GM12878 (cell line): ENCODE data around the gene B3GNT3. TPM values are rescaled to one million over a fixed set of nuclear protein-coding genes. Genes with fewer than 3 reads are reported as not detected.
A peak's percentile ranks its signal among the peaks of the same experiment; 100 is the strongest.

Experiments
- ATAC-seq: fragments of 200-7000 bp; cut with Tn5 transposase; 3 replicates; pipeline ENCODE4 v1.9.1; 2020; ENCODE audit warnings: mild to moderate bottlenecking, moderate library complexity
- BruUV-seq: library from RNA; stranded (reverse); fragments of 400-500 nt; replicated peaks from 2 replicates; lab custom pipeline; 2021; lab: Mats Ljungman, UMichigan
- CTCF ChIA-PET: fragments of 300-600 bp; sonication (Branson Sonifier 250); formaldehyde crosslinking; extraction: SDS; loops from one replicate; lab custom pipeline; 2021; ENCODE audit warnings: inconsistent platforms; lab: Yijun Ruan, JAX
- POLR2A ChIA-PET: fragments of 350-600 bp; formaldehyde crosslinking; extraction: SDS; loops from one replicate; lab custom pipeline; 2021; ENCODE audit warnings: inconsistent platforms; lab: Charles Lee
- RAD21 ChIA-PET: fragments of 300-600 bp; sonication (Branson Sonifier 250); formaldehyde crosslinking; loops from one replicate; lab custom pipeline; 2023; ENCODE audit warnings: antibody characterized with exemption; ENCODE audit not compliant: unreplicated experiment; lab: Charles Lee
- SMC1A ChIA-PET: fragments of 300-600 bp; sonication (Branson Sonifier 250); formaldehyde crosslinking; loops from one replicate; lab custom pipeline; 2023; ENCODE audit not compliant: unreplicated experiment, uncharacterized antibody; lab: Charles Lee
- DNase-seq: peaks from one replicate; pipeline ENCODE4 v3.0.0-alpha.2; 2011; ENCODE audit warnings: low read depth, low spot score
- FAIRE-seq: peaks from 3 replicates; lab custom pipeline; 2011; peaks lifted over from hg19 to GRCh38; lab: Jason Lieb, UNC
- H2AFZ ChIP-seq: 2 replicates; pipeline ENCODE4 v1.6.0; 2011; ENCODE audit warnings: low read depth, low read length, control low read depth; ENCODE audit not compliant: control insufficient read depth
- H3K27ac ChIP-seq: 2 replicates; pipeline ENCODE4 v1.5.1; 2011; ENCODE audit warnings: control low read depth; ENCODE audit not compliant: control insufficient read depth, insufficient read depth
- H3K27me3 ChIP-seq, 2 experiments: replicated peaks in 1 of 2; 2 replicates each; pipeline versions ENCODE4 v1.6.0 to v1.6.1; 2011; ENCODE audit warnings: low read length in 1 of 2; ENCODE audit not compliant: control insufficient read depth in 2 of 2, insufficient read depth in 2 of 2
- H3K36me3 ChIP-seq, 2 experiments: 2 replicates each; pipeline ENCODE4 v1.5.1; 2011; ENCODE audit warnings: low read length in 1 of 2; ENCODE audit not compliant: control insufficient read depth in 2 of 2, insufficient read depth in 2 of 2
- H3K4me1 ChIP-seq: 2 replicates; pipeline ENCODE4 v1.6.1; 2011; ENCODE audit warnings: mild to moderate bottlenecking, low read length, moderate library complexity, mixed read lengths; ENCODE audit not compliant: control insufficient read depth, insufficient read depth
- H3K4me2 ChIP-seq: 2 replicates; pipeline ENCODE4 v1.6.0; 2011; ENCODE audit warnings: control low read depth; ENCODE audit not compliant: control insufficient read depth, insufficient read depth
- H3K4me3 ChIP-seq: fragments of 200-600 bp; sonication (generic); 2 replicates; pipeline ENCODE4 v1.5.1; 2016
- H3K79me2 ChIP-seq: 2 replicates; pipeline ENCODE4 v1.6.0; 2011; ENCODE audit warnings: low read length; ENCODE audit not compliant: control insufficient read depth, insufficient read depth
- H3K9ac ChIP-seq: 2 replicates; pipeline ENCODE4 v1.8.0; 2011; ENCODE audit warnings: low read length, control low read depth, mixed read lengths; ENCODE audit not compliant: control insufficient read depth, insufficient read depth
- H3K9me3 ChIP-seq: replicated peaks from 3 replicates; pipeline ENCODE4 v1.5.1; 2011; ENCODE audit warnings: mild to moderate bottlenecking, low read length; ENCODE audit not compliant: control insufficient read depth, insufficient read depth
- H4K20me1 ChIP-seq: 2 replicates; pipeline ENCODE4 v1.6.0; 2011; ENCODE audit not compliant: control insufficient read depth, insufficient read depth
- BACH1 ChIP-seq: fragments of 450-650 bp; IDR thresholded peaks from 2 replicates; pipeline ENCODE4 v1.6.1; 2017; ENCODE audit warnings: mild to moderate bottlenecking, borderline replicate concordance
- ESRRA ChIP-seq: IDR thresholded peaks from 2 replicates; pipeline ENCODE4 v1.6.1; 2012; ENCODE audit warnings: mild to moderate bottlenecking, low read length, improper control_type of control experiment
- FOS ChIP-seq: IDR thresholded peaks from 3 replicates; pipeline ENCODE4 v1.6.1; 2011; ENCODE audit warnings: borderline replicate concordance; ENCODE audit not compliant: insufficient read length; ENCODE audit errors: extremely low read depth
- GATAD2B ChIP-seq: fragments of 450-650 bp; conservative IDR thresholded peaks from 2 replicates; pipeline ENCODE4 v1.6.1; 2017; ENCODE audit warnings: low read depth, mild to moderate bottlenecking, moderate library complexity
- HDGF ChIP-seq: fragments of 450-650 bp; IDR thresholded peaks from 2 replicates; pipeline ENCODE4 v1.6.1; 2016; ENCODE audit warnings: antibody characterized with exemption
- LARP7 ChIP-seq: fragments of 450-650 bp; IDR thresholded peaks from 2 replicates; pipeline ENCODE4 v1.6.1; 2017; ENCODE audit warnings: mild to moderate bottlenecking
- POU2F2 ChIP-seq: IDR thresholded peaks from 3 replicates; pipeline ENCODE4 v1.6.1; 2011; ENCODE audit warnings: low read depth, mild to moderate bottlenecking, low read length, borderline replicate concordance
- SMARCA5 ChIP-seq: fragments of 450-650 bp; IDR thresholded peaks from 2 replicates; pipeline ENCODE4 v1.6.1; 2017; ENCODE audit warnings: mild to moderate bottlenecking
- TARDBP ChIP-seq: IDR thresholded peaks from 2 replicates; pipeline ENCODE4 v1.6.1; 2016; ENCODE audit warnings: borderline replicate concordance
- USF2 ChIP-seq: IDR thresholded peaks from 2 replicates; pipeline ENCODE4 v1.6.1; 2011; ENCODE audit warnings: low read depth, low read length, improper control_type of control experiment, borderline replicate concordance
- YY1 ChIP-seq: IDR thresholded peaks from 2 replicates; pipeline ENCODE4 v1.6.1; 2011; ENCODE audit warnings: low read depth, mild to moderate bottlenecking, low read length
- ZNF24 ChIP-seq: fragments of 450-650 bp; IDR thresholded peaks from 2 replicates; pipeline ENCODE4 v1.6.1; 2017; ENCODE audit warnings: antibody characterized with exemption, mild to moderate bottlenecking
- WGBS: methylation state at CpG from one replicate; pipeline ENCODE4 v1.1.6; 2016; ENCODE audit warnings: low lambda C conversion rate; ENCODE audit not compliant: insufficient replicate concordance, insufficient coverage; ENCODE audit errors: missing lambda C conversion rate; 5-methylcytosine and 5-hydroxymethylcytosine counted together
- in situ Hi-C: fragments of 300-500 bp; cut with MboI; formaldehyde crosslinking; loops from 9 replicates; pipeline ENCODE4 v1.14.3; 2018; ENCODE audit warnings: mixed read lengths
- intact Hi-C: fragments of 100-400 bp; cut with micrococcal nuclease; formaldehyde crosslinking; loops from one replicate; pipeline ENCODE4 v1.14.2; 2022; ENCODE audit not compliant: unreplicated experiment
- polyA plus RNA-seq, 11 experiments: library from polyadenylated mRNA; depleted of rRNA in 4 of 11; unstranded in 6 of 11; stranded (reverse) in 5 of 11; fragments of >200 nt; fragmentation: Nextera tagmentation in 4 of 11; fragmentation: Illumina TruSeq in 1 of 11; extraction: Ambion mirVana in 4 of 11; extraction: Trizol in 1 of 11; gene quantifications; 1 replicate in 1 of 11; 2 replicates in 10 of 11; pipeline versions ENCODE4 v1.2.1 to v1.2.3, GENCODE V29; 2011 to 2016; ENCODE audit warnings: inconsistent platforms in 2 of 11, missing spikeins in 2 of 11, low read depth in 1 of 11
- total RNA-seq, 4 experiments: library from RNA; depleted of rRNA in 3 of 4; stranded (reverse); fragments of >200 nt in 3 of 4; fragmentation: Illumina TruSeq in 1 of 4; extraction: Trizol in 1 of 4; gene quantifications; 2 replicates each; pipeline versions ENCODE4 v1.2.1 to v1.2.3, GENCODE V29; 2013 to 2021
- TF ChIP-seq, protein P1 (sequence below): fragments of 450-650 bp; IDR thresholded peaks from 2 replicates; pipeline ENCODE4 v1.6.1; 2016; ENCODE audit warnings: mild to moderate bottlenecking
- TF ChIP-seq, protein P2 (sequence below): fragments of 450-650 bp; IDR thresholded peaks from 2 replicates; pipeline ENCODE4 v1.6.1; 2017; ENCODE audit warnings: mild to moderate bottlenecking, moderate library complexity

Gene B3GNT3
- total and polyA plus RNA-seq, 10 of the 15 experiments (the other 5 are each of a cell fraction or from before 2014, with no cell fraction given) = not detected

- ATAC-seq = peak; percentile 88
- ChIA-PET CTCF (interaction anchor here (0.6 to 3.2 kb wide), 15 partner anchors 18 to 303 kb away, joined by 3 to 36 read pairs (median 4); partner anchors contain the start of genes FCHO1, JAK3 and RPL18A), RAD21 (interaction anchor here (0.7 to 2.2 kb wide), 6 partner anchors 30 to 88 kb away, joined by 3 to 7 read pairs (median 4); partner anchors contain the start of gene MAP1S), SMC1A (interaction anchor here (0.6 to 1.9 kb wide), 5 partner anchors 30 to 103 kb away, joined by 3 to 10 read pairs (median 5); no protein-coding TSS in a partner anchor), POLR2A (no interaction called here)
- DNase-seq = no peak
- no peak overlapping the region for H3K9ac ChIP-seq
- H3K9me3 ChIP-seq = no peaks in the 10 kb centered on the region
- no peak overlapping the region for H3K27ac ChIP-seq
- no peak overlapping the region for H3K4me3 ChIP-seq
- no peak overlapping the region for H3K4me2 ChIP-seq
- no peak overlapping the region for H2AFZ ChIP-seq
- H3K36me3 ChIP-seq = peaks cover 4 to 6% of the 10 kb centered on the region in 2 experiments; a peak in 3 of 4 replicates
- no peaks in the 10 kb centered on the region for H4K20me1 ChIP-seq
- WGBS = 70% methylated on average over 32 of the region's 32 CpGs
- no peaks in the 10 kb centered on the region for H3K27me3 ChIP-seq
- in situ Hi-C loops = no loop called here
- peak; percentile 95 for FAIRE-seq
- no peaks in the 10 kb centered on the region for H3K79me2 ChIP-seq
- intact Hi-C loops = loop anchor here (1.0 to 10.0 kb wide), 2 partner anchors 80 to 150 kb away; partner anchors contain the start of gene CCDC124
- no peaks in the 10 kb centered on the region for H3K4me1 ChIP-seq
- TSS peak; percentile 55 for BruUV-seq
- TF ChIP-seq, protein P1, sequence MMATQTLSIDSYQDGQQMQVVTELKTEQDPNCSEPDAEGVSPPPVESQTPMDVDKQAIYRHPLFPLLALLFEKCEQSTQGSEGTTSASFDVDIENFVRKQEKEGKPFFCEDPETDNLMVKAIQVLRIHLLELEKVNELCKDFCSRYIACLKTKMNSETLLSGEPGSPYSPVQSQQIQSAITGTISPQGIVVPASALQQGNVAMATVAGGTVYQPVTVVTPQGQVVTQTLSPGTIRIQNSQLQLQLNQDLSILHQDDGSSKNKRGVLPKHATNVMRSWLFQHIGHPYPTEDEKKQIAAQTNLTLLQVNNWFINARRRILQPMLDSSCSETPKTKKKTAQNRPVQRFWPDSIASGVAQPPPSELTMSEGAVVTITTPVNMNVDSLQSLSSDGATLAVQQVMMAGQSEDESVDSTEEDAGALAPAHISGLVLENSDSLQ = peak; percentile 14; the same call in 1 of the 2 replicates
- no peak for TF ChIP-seq ESRRA
- no peak for TF ChIP-seq ZNF24
- TF ChIP-seq BACH1 = 0 out of 2 replicates have a peak, but pooled peaks have one; percentile 19
- TF ChIP-seq GATAD2B = 0 out of 2 replicates have a peak, but pooled peaks have one; percentile 17
- TF ChIP-seq POU2F2 = no peak
- TF ChIP-seq TARDBP = no peak
- no peak for TF ChIP-seq SMARCA5
- TF ChIP-seq YY1 = peak; percentile 53; the same call in 1 of the 2 replicates
- TF ChIP-seq HDGF = peak; percentile 53; the same call in 1 of the 2 replicates
- no peak for TF ChIP-seq USF2
- no peak for TF ChIP-seq FOS
- TF ChIP-seq, protein P2, sequence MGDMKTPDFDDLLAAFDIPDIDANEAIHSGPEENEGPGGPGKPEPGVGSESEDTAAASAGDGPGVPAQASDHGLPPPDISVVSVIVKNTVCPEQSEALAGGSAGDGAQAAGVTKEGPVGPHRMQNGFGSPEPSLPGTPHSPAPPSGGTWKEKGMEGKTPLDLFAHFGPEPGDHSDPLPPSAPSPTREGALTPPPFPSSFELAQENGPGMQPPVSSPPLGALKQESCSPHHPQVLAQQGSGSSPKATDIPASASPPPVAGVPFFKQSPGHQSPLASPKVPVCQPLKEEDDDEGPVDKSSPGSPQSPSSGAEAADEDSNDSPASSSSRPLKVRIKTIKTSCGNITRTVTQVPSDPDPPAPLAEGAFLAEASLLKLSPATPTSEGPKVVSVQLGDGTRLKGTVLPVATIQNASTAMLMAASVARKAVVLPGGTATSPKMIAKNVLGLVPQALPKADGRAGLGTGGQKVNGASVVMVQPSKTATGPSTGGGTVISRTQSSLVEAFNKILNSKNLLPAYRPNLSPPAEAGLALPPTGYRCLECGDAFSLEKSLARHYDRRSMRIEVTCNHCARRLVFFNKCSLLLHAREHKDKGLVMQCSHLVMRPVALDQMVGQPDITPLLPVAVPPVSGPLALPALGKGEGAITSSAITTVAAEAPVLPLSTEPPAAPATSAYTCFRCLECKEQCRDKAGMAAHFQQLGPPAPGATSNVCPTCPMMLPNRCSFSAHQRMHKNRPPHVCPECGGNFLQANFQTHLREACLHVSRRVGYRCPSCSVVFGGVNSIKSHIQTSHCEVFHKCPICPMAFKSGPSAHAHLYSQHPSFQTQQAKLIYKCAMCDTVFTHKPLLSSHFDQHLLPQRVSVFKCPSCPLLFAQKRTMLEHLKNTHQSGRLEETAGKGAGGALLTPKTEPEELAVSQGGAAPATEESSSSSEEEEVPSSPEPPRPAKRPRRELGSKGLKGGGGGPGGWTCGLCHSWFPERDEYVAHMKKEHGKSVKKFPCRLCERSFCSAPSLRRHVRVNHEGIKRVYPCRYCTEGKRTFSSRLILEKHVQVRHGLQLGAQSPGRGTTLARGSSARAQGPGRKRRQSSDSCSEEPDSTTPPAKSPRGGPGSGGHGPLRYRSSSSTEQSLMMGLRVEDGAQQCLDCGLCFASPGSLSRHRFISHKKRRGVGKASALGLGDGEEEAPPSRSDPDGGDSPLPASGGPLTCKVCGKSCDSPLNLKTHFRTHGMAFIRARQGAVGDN = no peak
- TF ChIP-seq LARP7 = no peak; the same call in 1 of the 2 replicates
Measured at GRCh38 chr19:17784201-17785008, 10.5 kb upstream of the B3GNT3 start.
